HEK293 (cell line): ENCODE results near the gene PDP2.
A peak's percentile ranks its signal among the peaks of the same experiment; 100 is the strongest.

Source experiments
- CTCF ChIA-PET: fragments of 350-600 bp; formaldehyde crosslinking; extraction: SDS; loops from one replicate; lab custom pipeline; 2021; ENCODE audit warnings: antibody characterized with exemption; lab: Yijun Ruan, JAX
- POLR2A ChIA-PET: fragments of 300-600 bp; formaldehyde crosslinking; extraction: SDS; loops from one replicate; lab custom pipeline; 2020; ENCODE audit warnings: antibody characterized with exemption, inconsistent platforms; lab: Yijun Ruan, JAX
- H3K27ac ChIP-seq: fragments of 200-500 bp; sonication (Bioruptor generic); 2 replicates; pipeline ENCODE4 v1.5.1; 2014; ENCODE audit warnings: low read depth, low read length, control low read depth, inconsistent platforms; ENCODE audit errors: extremely low read depth
- H3K36me3 ChIP-seq, 2 experiments: fragments of 200-500 bp in 1 of 2; sonication (Bioruptor generic) in 1 of 2; 1 replicate in 1 of 2; 2 replicates in 1 of 2; pipeline ENCODE4 v1.5.1; 2014 to 2017; ENCODE audit warnings: inconsistent platforms in 2 of 2, low read length in 2 of 2; ENCODE audit not compliant: control insufficient read depth in 2 of 2, insufficient read depth in 1 of 2
- H3K4me1 ChIP-seq: fragments of 200-500 bp; sonication (Bioruptor generic); 2 replicates; pipeline ENCODE4 v1.5.1; 2014; ENCODE audit warnings: mild to moderate bottlenecking, low read length, inconsistent platforms; ENCODE audit not compliant: control insufficient read depth, insufficient read depth
- H3K4me3 ChIP-seq: 2 replicates; pipeline ENCODE4 v1.5.1; 2011; ENCODE audit warnings: low read depth, mild to moderate bottlenecking, control low read depth, low read length, moderate library complexity
- H3K9me3 ChIP-seq: fragments of 200-500 bp; sonication (Bioruptor generic); 2 replicates; pipeline ENCODE4 v1.5.1; 2014; ENCODE audit warnings: low read depth, low read length, inconsistent platforms; ENCODE audit not compliant: control insufficient read depth, insufficient read depth
- BCL6B ChIP-seq: fragments of 450-650 bp; formaldehyde crosslinking; IDR thresholded peaks from 2 replicates; pipeline ENCODE4 v1.5.1; 2017; ENCODE audit warnings: missing biosample characterization, missing genetic modification characterization
- CTCF ChIP-seq: fragments of 450-650 bp; formaldehyde crosslinking; IDR thresholded peaks from 2 replicates; pipeline ENCODE4 v1.5.1; 2016; ENCODE audit warnings: missing biosample characterization, missing genetic modification characterization
- EGR2 ChIP-seq: fragments of 450-650 bp; formaldehyde crosslinking; IDR thresholded peaks from 2 replicates; pipeline ENCODE4 v1.5.1; 2016; ENCODE audit warnings: low read depth, missing biosample characterization, missing genetic modification characterization
- ELK4 ChIP-seq: IDR thresholded peaks from 2 replicates; pipeline ENCODE4 v1.6.1; 2011; ENCODE audit warnings: mild to moderate bottlenecking, low read depth, low read length, borderline replicate concordance
- GLIS2 ChIP-seq: fragments of 450-650 bp; formaldehyde crosslinking; IDR thresholded peaks from 2 replicates; pipeline ENCODE4 v1.5.1; 2016; ENCODE audit warnings: missing biosample characterization, missing genetic modification characterization
- KLF10 ChIP-seq: fragments of 450-650 bp; IDR thresholded peaks from 2 replicates; pipeline ENCODE4 v1.5.1; 2018; ENCODE audit warnings: missing biosample characterization, mild to moderate bottlenecking, missing genetic modification characterization
- KLF7 ChIP-seq: fragments of 450-650 bp; formaldehyde crosslinking; IDR thresholded peaks from 2 replicates; pipeline ENCODE4 v1.5.1; 2016; ENCODE audit warnings: missing biosample characterization, missing genetic modification characterization, borderline replicate concordance
- KLF9 ChIP-seq: fragments of 450-650 bp; formaldehyde crosslinking; IDR thresholded peaks from 2 replicates; pipeline ENCODE4 v1.5.1; 2016; ENCODE audit warnings: missing biosample characterization, missing genetic modification characterization, low read depth
- MZF1 ChIP-seq: fragments of 450-650 bp; formaldehyde crosslinking; IDR thresholded peaks from 2 replicates; pipeline ENCODE4 v1.5.1; 2017; ENCODE audit warnings: missing biosample characterization, missing genetic modification characterization, borderline replicate concordance
- OSR2 ChIP-seq: fragments of 450-650 bp; formaldehyde crosslinking; IDR thresholded peaks from 2 replicates; pipeline ENCODE4 v1.5.1; 2016; ENCODE audit warnings: missing biosample characterization, missing genetic modification characterization
- PATZ1 ChIP-seq: fragments of 450-650 bp; formaldehyde crosslinking; IDR thresholded peaks from 2 replicates; pipeline ENCODE4 v1.5.1; 2016; ENCODE audit warnings: missing biosample characterization, missing genetic modification characterization
- PRDM1 ChIP-seq: fragments of 450-650 bp; formaldehyde crosslinking; IDR thresholded peaks from 2 replicates; pipeline ENCODE4; 2016; ENCODE audit warnings: missing biosample characterization, missing genetic modification characterization
- PRDM4 ChIP-seq: fragments of 450-650 bp; formaldehyde crosslinking; IDR thresholded peaks from 2 replicates; pipeline ENCODE4 v1.5.1; 2017; ENCODE audit warnings: missing biosample characterization, missing genetic modification characterization
- SCRT1 ChIP-seq: fragments of 450-650 bp; formaldehyde crosslinking; IDR thresholded peaks from 2 replicates; pipeline ENCODE4 v1.5.1; 2016; ENCODE audit warnings: missing biosample characterization, missing genetic modification characterization, borderline replicate concordance
- ZBTB1 ChIP-seq: fragments of 450-650 bp; formaldehyde crosslinking; IDR thresholded peaks from 2 replicates; pipeline ENCODE4 v1.5.1; 2016; ENCODE audit warnings: missing biosample characterization, missing genetic modification characterization
- ZEB2 ChIP-seq: fragments of 450-650 bp; formaldehyde crosslinking; IDR thresholded peaks from 2 replicates; pipeline ENCODE4 v1.5.1; 2016; ENCODE audit warnings: missing biosample characterization, missing genetic modification characterization
- ZFHX2 ChIP-seq: fragments of 450-650 bp; formaldehyde crosslinking; conservative IDR thresholded peaks from 2 replicates; pipeline ENCODE4 v1.5.1; 2016; ENCODE audit warnings: missing biosample characterization, missing genetic modification characterization
- ZNF292 ChIP-seq: fragments of 450-650 bp; formaldehyde crosslinking; IDR thresholded peaks from 2 replicates; pipeline ENCODE4 v1.5.1; 2016; ENCODE audit warnings: low read depth, missing biosample characterization, missing genetic modification characterization, borderline replicate concordance
- ZNF335 ChIP-seq: fragments of 450-650 bp; formaldehyde crosslinking; conservative IDR thresholded peaks from 2 replicates; pipeline ENCODE4 v1.5.1; 2016; ENCODE audit warnings: missing biosample characterization, missing genetic modification characterization
- ZNF398 ChIP-seq: fragments of 450-650 bp; formaldehyde crosslinking; IDR thresholded peaks from 2 replicates; pipeline ENCODE4 v1.5.1; 2017; ENCODE audit warnings: missing biosample characterization, missing genetic modification characterization
- ZNF426 ChIP-seq: fragments of 450-650 bp; formaldehyde crosslinking; IDR thresholded peaks from 2 replicates; pipeline ENCODE4 v1.5.1; 2017; ENCODE audit warnings: missing biosample characterization, missing genetic modification characterization, mild to moderate bottlenecking, inconsistent platforms, moderate library complexity
- ZNF521 ChIP-seq: fragments of 450-650 bp; formaldehyde crosslinking; IDR thresholded peaks from 2 replicates; pipeline ENCODE4 v1.5.1; 2017; ENCODE audit warnings: missing biosample characterization, mild to moderate bottlenecking, missing genetic modification characterization
- ZNF555 ChIP-seq: fragments of 450-650 bp; formaldehyde crosslinking; conservative IDR thresholded peaks from 2 replicates; pipeline ENCODE4 v1.5.1; 2017; ENCODE audit warnings: missing biosample characterization, mild to moderate bottlenecking, missing genetic modification characterization, inconsistent platforms
- ZNF677 ChIP-seq: fragments of 450-650 bp; IDR thresholded peaks from 2 replicates; pipeline ENCODE4 v1.5.0; 2018; ENCODE audit warnings: missing biosample characterization, mild to moderate bottlenecking, missing genetic modification characterization, moderate library complexity
- ZNF704 ChIP-seq: fragments of 450-650 bp; formaldehyde crosslinking; IDR thresholded peaks from 2 replicates; pipeline ENCODE4 v1.5.1; 2016; ENCODE audit warnings: missing biosample characterization, missing genetic modification characterization
- ZNF777 ChIP-seq: fragments of 450-650 bp; formaldehyde crosslinking; IDR thresholded peaks from 2 replicates; pipeline ENCODE4 v1.5.1; 2017; ENCODE audit warnings: missing biosample characterization, missing genetic modification characterization, borderline replicate concordance

The PDP2 gene

GRCh38 chr16:66878067-66878466, 2.2 kb upstream of the PDP2 start:
- no peak overlapping the region for H3K27ac ChIP-seq
- POLR2A ChIA-PET, result no interaction called here
- H3K36me3 ChIP-seq, result no peaks in the 10 kb centered on the region
- no peaks in the 10 kb centered on the region for H3K4me1 ChIP-seq
- CTCF ChIA-PET, result interaction anchor here (1.0 to 2.1 kb wide), 2 partner anchors 10 to 17 kb away, joined by 6 to 13 read pairs; no protein-coding TSS in a partner anchor
- H3K9me3 ChIP-seq, result no peaks in the 10 kb centered on the region
- no peak for TF ChIP-seq ZBTB1
- no peak for TF ChIP-seq KLF7 (tag by site-specific recombination)
- TF ChIP-seq ZEB2 (tag by site-specific recombination), result no peak
- no peak for TF ChIP-seq ZNF704
- no peak for TF ChIP-seq PRDM4 (tag by site-specific recombination)
- TF ChIP-seq ZNF777 (tag by site-specific recombination), result no peak
- no peak for TF ChIP-seq KLF9
- TF ChIP-seq CTCF (tag by site-specific recombination), result no peak
- TF ChIP-seq OSR2 (tag by site-specific recombination), result no peak
- 0 out of 2 replicates have a peak, but pooled peaks have one; percentile 45 for TF ChIP-seq ZNF335 (tag by site-specific recombination)
- TF ChIP-seq KLF10 (tag by site-specific recombination), result no peak
- TF ChIP-seq GLIS2 (tag by site-specific recombination), result no peak
- peak; percentile 23; the same call in 1 of the 2 replicates for TF ChIP-seq EGR2 (tag by site-specific recombination)
- no peak for TF ChIP-seq ZNF398 (tag by site-specific recombination)
- TF ChIP-seq ZNF555 (tag by site-specific recombination), result no peak
- TF ChIP-seq BCL6B, result no peak
- TF ChIP-seq ZNF426 (tag by site-specific recombination), result no peak
- no peak for TF ChIP-seq MZF1 (tag by site-specific recombination)
- peak; percentile 37 for TF ChIP-seq ZFHX2 (tag by site-specific recombination)
- no peak for TF ChIP-seq SCRT1 (tag by site-specific recombination)
- TF ChIP-seq ZNF292 (tag by site-specific recombination), result no peak
- no peak for TF ChIP-seq ZNF677
- TF ChIP-seq ELK4, result no peak
- peak; percentile 48; the same call in 1 of the 2 replicates for TF ChIP-seq PATZ1 (tag by site-specific recombination)
- TF ChIP-seq ZNF521 (tag by site-specific recombination), result no peak
- TF ChIP-seq PRDM1 (tag by site-specific recombination), result peak; percentile 10; the same call in 1 of the 2 replicates
- H3K4me3 ChIP-seq, result no peak overlapping the region
